ENCODE results near the gene AATF.

Gene AATF

GRCh38 chr17:36942019-36942599 lies 6.6 kb upstream of the AATF start:
- DNase-seq: no peak

DNA sequence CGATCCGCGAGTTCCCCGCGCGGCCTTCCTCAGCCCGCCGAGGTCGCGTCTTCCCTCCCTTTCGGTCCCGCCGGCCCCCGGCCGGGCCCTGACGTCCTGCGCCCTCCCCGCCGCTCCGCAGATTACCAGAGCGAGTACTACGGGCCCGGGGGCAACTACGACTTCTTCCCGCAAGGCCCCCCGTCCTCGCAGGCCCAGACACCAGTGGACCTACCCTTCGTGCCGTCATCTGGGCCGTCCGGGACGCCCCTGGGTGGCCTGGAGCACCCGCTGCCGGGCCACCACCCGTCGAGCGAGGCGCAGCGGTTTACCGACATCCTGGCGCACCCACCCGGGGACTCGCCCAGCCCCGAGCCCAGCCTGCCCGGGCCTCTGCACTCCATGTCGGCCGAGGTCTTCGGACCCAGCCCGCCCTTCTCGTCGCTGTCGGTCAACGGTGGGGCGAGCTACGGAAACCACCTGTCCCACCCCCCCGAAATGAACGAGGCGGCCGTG lies 6.1 kb upstream of the AATF start:
- no peak for DNase-seq

DNA sequence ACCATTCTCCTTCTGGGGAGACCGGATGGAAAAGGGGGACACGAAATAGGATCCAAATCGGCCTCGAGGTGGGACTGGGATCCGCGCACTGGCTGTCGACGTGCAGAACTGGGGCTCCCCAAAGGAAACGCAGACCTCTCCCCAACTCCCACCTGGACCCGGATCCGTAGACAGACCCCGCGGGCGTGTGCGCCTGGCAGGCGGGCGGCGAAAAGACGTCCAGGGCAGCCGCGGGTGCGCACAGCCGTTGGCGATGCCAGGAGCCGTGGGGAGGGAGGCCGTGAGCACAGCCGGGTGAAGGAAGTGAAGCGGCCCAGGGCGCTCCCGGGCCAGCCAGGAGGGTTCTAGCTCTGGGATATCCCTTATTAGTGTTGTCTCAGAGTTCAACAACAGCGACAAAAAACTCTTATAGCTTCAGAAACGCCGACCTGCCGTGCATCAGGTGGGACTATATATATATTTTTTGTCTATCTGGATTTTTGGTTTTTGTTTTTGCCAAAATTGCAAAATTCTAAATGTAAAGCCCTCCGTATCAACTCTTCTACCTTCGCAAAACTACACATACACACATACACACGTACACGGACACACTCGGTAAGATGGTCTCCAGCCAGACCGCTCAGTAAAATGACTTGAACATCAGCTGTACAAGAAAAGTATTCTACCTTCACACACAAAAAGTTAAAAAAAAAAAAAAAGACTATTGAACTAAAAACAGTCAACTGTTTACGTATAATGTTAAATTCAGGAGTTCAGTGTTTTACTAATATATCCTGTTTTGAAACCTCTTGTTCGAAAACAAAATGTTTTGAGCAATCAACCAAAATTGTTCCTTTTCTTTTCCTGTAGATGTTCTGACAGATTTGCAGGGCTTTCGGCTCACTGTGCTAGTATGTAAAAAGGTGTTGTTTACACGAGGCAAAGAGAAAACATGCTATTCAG lies 5.2 kb upstream of the AATF start:
- DNase-seq: no peak

- DNase-seq: no peak
These were observed 4.2 kb upstream of the AATF start for GRCh38 chr17:36944553-36944952.

DNA sequence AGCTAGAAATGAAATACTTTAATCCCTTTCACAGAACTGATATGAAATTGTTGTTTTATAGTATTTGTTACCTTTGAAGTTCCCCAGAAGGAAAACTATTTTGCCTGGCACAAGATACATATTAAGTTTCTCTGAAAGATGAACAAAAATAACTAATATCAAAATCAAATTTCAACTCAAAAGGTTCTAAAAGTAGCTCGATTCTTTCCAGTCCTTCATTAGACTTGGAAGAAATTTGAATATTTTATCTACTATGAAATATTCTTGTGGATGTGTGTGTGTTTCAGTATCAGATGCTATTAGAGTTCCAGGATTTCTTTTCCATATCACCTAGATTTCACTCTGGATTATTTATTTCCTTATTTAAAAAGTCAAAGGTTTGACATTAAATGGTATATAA lies 3.6 kb upstream of the AATF start:
- DNase-seq: no peak

DNA sequence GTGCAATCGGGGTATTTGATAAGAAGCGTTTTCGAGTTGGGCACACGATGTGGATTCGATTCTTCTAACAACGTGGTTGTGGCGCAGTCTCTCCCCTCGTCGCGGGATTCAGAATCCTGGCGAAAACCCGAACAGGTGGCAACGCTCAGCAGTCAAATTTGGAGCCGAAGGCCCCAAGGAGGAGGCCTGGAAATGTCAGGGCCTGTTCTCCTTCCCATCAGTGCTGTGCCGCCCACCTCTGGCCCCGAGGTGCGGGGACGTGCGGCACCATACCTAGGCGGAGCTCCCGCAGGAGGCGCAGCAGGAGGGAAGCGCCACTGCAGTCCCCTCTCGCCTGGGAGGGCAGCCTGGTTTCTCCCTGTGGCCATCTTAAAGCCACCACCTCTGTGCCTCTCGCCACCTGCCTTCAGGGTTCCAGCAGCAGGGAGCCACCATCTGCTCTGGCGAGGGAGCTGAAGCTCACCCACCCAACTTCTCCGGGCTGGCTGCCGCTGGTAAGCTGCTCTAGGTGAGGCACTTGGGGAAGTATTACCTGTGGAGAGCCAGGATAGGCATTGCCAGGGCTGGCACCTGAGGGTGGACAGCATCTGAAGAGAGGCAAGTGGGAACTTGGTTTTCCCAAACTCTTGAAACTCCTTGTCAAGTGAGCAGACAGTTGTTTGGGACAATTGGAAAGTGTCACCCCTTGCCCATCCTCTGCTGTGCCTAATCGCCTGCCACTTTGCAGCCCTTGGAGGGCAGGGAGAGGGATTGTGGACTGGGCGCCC lies 2.6 kb upstream of the AATF start:
- DNase-seq: no peak

DNA sequence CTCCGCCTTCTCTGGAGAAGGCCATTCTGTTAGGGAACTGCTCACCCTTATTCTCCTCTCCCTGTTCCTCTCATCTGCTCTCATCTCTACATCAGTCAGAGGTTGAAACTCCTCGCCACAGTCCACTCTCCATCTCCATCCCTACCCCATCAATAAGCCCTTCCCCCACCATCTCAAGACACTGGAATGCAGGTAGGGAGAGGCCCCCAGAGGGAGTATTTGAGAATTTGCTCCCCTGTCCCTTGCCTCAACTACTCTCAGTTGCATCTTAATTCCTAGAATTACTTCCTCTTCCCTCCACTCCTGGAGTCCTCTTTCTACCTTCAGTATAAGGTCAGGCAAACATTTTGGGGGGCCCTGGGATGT lies 2.0 kb upstream of the AATF start:
- DNase-seq: no peak

DNA sequence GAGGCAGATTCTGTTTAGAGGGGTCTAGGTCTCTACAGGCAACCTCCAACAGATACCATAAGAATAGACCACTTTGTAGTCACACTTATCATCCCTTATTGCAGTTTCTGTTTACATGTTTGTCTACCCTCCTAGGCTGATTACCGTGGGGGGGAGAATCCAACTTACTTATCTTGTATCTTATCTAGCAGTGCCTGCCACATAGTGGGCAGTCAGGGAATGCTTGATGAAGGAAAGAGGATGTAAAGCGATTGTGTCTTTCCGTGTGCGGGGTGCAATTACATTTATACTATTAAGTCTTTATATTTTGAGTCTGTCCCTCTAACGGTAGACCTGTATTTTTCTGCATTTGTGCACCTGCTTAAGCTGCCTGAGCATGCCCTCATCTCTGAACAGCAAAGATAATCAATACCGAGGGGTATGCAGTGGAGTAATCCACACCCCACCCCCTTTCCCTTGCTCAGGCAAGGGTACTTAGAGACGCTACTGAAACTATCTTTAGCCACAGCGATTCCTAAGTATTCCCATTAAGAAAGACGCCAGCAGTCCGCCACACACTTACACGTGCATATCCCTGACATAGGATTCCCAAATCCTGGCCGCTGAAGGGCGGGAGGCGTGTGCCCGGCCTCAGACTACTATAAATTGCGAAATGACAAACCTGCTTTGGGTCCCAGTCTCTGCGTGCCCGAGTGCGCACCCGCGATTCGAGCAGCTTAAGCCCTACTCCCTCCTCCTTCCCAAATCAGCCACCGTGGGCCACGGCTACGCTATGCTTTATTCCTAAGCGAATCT lies 635 bp upstream of the AATF start:
- DNase-seq: no peak

- DNase-seq: peak in 1 of 2 donors; percentile 14
These were observed 740 bp downstream of the AATF start for GRCh38 chr17:36949461-36949927.

GRCh38 chr17:36950027-36950426 lies 1.3 kb downstream of the AATF start:
- no peak for DNase-seq

GRCh38 chr17:36951084-36951789 lies 2.5 kb downstream of the AATF start:
- DNase-seq: no peak

- DNase-seq: no peak
These were observed 22.8 kb downstream of the AATF start for GRCh38 chr17:36971508-36971907.

- DNase-seq: no peak
These were observed 23.5 kb downstream of the AATF start for GRCh38 chr17:36972186-36972700.

DNA sequence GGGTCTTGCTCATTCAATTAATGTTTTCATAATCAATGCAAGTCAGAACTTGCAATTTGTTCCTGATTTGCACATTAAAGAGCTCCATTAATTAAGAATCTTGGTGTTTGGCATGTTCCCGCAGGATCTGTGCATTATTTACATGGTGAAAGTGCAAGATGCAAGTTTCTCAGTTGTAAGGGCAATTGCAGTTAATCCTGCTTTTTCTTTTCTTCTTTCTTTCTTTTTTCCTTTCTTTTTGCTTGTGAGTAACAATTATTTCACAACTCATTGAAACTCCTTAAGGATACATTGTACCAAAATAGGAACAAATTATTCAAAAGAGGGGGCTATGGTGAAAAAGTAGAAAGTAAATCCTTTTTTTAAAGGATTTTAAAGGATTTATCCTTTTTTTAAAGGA lies 24.2 kb downstream of the AATF start:
- no peak for DNase-seq

DNA sequence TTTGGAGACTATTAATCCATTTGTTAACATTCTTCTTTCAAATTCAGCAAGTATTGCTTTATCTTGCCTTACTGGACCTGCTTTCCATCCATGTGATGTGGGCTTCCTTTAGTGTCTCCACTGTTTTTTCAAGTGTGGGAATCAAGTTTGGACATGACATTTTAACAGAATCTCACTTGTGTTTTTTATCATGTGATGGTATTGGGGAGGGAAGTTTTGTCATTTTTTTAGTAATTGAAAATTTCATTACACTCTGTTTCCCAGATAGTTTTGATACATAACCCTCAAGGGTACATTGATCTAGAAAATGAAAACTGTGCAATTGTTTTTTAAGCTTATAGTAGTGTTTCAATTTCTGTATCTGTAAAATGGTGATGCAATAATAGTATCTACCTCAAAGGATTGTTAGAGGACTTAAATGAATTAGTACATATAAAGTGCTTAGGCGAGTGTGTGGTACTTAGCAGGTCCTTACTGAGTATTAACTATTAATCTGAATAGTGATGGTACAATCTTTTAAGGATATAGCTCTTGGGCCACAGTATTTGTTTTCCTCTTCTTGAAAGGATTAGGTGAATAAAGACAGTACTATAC lies 27.3 kb downstream of the AATF start:
- no peak for DNase-seq

DNA sequence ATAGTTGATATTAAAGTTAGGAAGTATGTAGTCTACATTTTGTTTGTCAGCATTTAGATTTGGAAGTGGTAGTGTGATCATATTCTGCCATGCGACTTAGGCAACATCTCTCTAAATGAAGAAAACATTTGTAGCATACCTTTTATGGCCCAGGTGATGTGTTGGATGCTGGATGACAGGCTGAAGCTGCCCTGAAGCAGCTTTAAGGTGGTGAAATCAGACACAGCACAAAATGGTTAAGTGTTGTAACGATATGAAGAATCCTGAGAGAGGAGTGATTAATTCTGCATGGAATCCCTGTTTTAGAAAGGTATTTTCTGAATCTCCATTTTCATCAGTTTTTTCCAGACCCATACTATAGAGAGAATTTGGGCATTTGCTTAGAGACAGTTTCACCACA lies 28.3 kb downstream of the AATF start:
- no peak for DNase-seq

- no peak for DNase-seq
These were observed 28.8 kb downstream of the AATF start for GRCh38 chr17:36977568-36977967.

GRCh38 chr17:36978810-36979564 lies 30.2 kb downstream of the AATF start:
- no peak for DNase-seq

GRCh38 chr17:36979565-36979941 lies 30.8 kb downstream of the AATF start:
- DNase-seq: no peak

DNA sequence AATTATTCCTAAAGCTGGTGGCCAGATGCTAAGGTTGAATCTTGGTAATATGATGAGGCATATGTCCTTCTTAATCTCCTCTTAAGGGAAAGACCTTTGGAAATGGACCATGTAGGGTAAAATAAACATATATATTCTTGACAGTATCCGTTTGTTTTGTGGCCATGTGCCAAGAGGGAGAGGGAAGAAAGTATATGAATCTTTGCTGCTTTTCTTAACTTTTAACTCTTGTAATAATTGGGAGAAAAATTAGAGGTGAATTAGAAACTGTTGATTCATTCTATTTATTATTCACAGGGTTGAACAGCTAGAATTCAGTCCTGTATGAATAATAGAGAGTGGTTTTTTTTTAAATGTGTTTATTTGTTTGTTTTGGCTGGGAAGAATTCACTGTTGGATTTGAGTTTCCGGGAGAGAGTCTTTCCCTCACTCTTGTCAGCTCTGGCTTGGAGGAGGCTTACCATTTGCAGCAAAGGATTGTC lies 31.6 kb downstream of the AATF start:
- no peak for DNase-seq
